ENCODE results near the gene EIF5.

EIF5 gene

GRCh38 chr14:103374121-103374520 is 40.1 kb downstream of the EIF5 start:
- DNase-seq = no peak

- no peak for DNase-seq
Measured at GRCh38 chr14:103377522-103378037, 43.5 kb downstream of the EIF5 start.

- DNase-seq = no peak
Measured at GRCh38 chr14:103378038-103378854, 44.2 kb downstream of the EIF5 start.

- DNase-seq = no peak
Measured at GRCh38 chr14:103380719-103381377, 46.8 kb downstream of the EIF5 start.

GRCh38 chr14:103382376-103382775 is 48.3 kb downstream of the EIF5 start:
- DNase-seq = no peak

- no peak for DNase-seq
Measured at GRCh38 chr14:103384450-103385151, 50.6 kb downstream of the EIF5 start.

GRCh38 chr14:103385152-103385928 is 51.3 kb downstream of the EIF5 start, which contains the start of gene MARK3:
Gene MARK3 (plus strand): TSS chr14:103385415. CDS start chr14:103386030, 615 bp downstream.
- DNase-seq = peak; percentile 95

GRCh38 chr14:103385929-103386712 is 52.1 kb downstream of the EIF5 start:
- peak; percentile 16 for DNase-seq

- no peak for DNase-seq
Measured at GRCh38 chr14:103386713-103387329, 52.8 kb downstream of the EIF5 start.

GRCh38 chr14:103388664-103389063 is 54.6 kb downstream of the EIF5 start:
- DNase-seq = no peak

- DNase-seq = no peak
Measured at GRCh38 chr14:103390605-103391004, 56.6 kb downstream of the EIF5 start.

GRCh38 chr14:103391048-103391447 is 57.0 kb downstream of the EIF5 start:
- peak; percentile 18 for DNase-seq

GRCh38 chr14:103392106-103392505 is 58.1 kb downstream of the EIF5 start:
- no peak for DNase-seq

- no peak for DNase-seq
Measured at GRCh38 chr14:103392572-103392971, 58.5 kb downstream of the EIF5 start.

GRCh38 chr14:103393070-103393469 is 59.0 kb downstream of the EIF5 start:
- DNase-seq = no peak

- DNase-seq = no peak
Measured at GRCh38 chr14:103393676-103394626, 59.9 kb downstream of the EIF5 start.

Data from NCI-H1105 treated with DMSO at 0.1 percent for 48 hours (cell line).